Central memory CD4-positive, alpha-beta T cell (primary cell): ENCODE data around the gene C8G.

Experiments used
- DNase-seq: peaks from one replicate; pipeline ENCODE4 v3.0.0; 2022

C8G gene

GRCh38 chr9:136985027-136985602 is 40.1 kb downstream of the C8G start:
- no peak for DNase-seq

- DNase-seq, result no peak
Measured at GRCh38 chr9:136985853-136986252, 40.8 kb downstream of the C8G start.

GRCh38 chr9:136988872-136989271 is 43.8 kb downstream of the C8G start:
- no peak for DNase-seq

GRCh38 chr9:136990242-136990911 is 45.3 kb downstream of the C8G start:
- DNase-seq, result no peak

GRCh38 chr9:136991993-136992818 is 47.2 kb downstream of the C8G start, which contains the start of gene PAXX:
PAXX (plus strand) TSS chr9:136992422; CDS start chr9:136992444, 22 bp downstream.
- peak; percentile 92 for DNase-seq

GRCh38 chr9:136992819-136993369 is 47.9 kb downstream of the C8G start:
- DNase-seq, result no peak

DNA sequence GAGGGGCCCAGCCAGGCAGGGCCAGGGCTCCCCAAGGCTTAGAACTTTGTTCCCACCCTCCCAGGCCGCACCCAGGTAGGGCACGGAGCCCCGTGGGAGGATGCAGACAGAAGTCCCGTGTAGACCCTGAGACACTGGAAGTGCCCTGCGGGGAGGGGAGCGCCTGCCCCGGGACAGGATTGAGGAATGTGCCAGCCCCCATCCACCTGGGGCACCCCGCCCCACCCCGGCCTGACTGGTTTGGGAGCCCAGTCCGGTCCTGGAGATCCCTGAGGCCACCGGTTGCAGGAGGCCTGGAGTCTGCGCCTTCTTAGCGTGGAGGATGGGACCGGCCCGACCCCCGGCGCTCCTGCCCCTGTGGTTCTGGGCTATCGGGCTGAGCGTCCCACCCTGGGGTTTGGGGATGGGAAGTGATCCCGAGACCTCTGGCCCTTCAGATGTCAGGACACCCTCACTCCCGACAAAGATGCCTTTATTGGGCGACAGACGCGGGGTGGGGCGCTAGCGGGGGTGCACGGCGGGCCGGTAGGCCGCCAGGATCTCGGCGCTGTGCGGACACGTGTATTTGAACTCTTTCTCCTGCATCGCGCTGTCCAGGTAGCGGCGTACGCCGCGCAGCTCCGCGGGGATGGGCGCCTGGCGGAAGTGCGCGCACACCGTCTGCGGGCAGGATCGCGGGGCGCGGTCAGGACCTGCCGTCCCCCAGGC is 49.3 kb downstream of the C8G start:
- DNase-seq, result no peak

DNA sequence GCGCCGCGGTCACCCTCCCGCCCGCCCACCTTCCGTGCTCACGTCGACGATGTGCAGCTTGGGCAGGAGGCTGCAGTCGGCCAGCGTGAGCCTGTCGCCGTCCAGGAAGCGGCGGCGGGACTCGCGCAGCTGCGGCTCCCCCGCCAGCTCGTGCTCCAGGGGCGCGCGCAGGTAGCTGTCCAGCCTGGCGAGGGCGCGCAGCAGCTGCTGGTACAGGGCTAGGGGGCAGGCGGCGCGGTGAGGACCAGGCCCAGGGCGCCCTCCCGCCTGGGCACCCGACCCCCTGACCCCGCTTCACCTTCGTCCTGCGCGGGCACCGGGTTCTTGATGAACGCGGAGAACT is 49.8 kb downstream of the C8G start:
- DNase-seq, result no peak

- no peak for DNase-seq
Measured at GRCh38 chr9:136995362-136995761, 50.3 kb downstream of the C8G start.

DNA sequence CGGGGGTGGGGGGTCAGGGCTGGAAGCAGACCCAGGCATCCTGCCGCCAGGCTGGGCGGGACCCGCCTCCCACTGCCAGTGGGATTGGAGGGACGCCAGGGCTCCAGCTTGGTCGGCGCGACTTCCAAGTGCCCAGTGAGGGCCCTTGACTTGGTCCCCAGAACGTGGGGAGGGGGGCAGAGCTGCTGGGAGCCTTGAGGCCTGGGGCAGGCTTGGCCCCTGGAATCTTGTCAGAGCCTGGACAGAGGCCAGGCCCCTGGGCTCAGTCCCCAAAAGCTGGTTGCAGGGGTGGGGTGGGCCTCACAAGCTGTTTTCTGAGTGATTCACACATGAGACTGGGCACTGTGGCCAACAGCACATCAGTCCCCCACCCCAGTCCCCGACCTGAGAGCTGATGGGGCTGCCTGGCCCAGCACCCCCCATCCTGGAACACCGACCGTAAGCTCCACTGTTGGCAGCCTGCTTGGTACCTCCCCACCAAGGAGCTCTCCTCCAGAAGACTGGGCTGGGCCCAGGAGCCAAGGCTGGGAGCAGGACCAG is 50.8 kb downstream of the C8G start:
- no peak for DNase-seq
